ENCODE results near the gene GALNT9.

DNA sequence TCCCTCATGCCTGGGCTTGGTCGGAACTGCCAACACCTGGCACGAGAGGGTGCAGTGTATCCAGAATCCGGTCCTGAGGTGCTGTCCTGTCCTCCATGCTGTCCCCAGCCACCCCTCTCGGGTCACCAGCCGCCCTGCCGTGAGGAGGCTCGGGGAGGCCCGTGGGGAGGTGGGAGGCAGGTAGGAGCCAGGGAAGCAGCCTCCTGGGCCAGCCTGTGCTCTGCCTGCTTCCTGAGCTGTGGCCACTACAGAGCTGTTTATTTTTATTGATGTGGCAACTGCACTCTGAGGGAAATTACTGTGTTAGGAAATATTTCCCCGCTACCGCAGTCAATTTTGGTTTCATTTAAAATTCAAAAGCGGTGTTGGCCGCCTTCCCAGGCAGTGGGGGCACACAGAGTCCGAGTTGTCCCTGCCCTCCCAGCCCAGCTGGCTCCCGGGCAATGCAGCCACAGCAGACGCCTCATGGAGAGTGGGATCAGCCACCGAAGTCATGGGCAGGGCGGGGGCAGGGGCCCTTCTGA is 166.8 kb downstream of the GALNT9 start:
- TF ChIP-seq, protein P1, sequence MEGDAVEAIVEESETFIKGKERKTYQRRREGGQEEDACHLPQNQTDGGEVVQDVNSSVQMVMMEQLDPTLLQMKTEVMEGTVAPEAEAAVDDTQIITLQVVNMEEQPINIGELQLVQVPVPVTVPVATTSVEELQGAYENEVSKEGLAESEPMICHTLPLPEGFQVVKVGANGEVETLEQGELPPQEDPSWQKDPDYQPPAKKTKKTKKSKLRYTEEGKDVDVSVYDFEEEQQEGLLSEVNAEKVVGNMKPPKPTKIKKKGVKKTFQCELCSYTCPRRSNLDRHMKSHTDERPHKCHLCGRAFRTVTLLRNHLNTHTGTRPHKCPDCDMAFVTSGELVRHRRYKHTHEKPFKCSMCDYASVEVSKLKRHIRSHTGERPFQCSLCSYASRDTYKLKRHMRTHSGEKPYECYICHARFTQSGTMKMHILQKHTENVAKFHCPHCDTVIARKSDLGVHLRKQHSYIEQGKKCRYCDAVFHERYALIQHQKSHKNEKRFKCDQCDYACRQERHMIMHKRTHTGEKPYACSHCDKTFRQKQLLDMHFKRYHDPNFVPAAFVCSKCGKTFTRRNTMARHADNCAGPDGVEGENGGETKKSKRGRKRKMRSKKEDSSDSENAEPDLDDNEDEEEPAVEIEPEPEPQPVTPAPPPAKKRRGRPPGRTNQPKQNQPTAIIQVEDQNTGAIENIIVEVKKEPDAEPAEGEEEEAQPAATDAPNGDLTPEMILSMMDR (IDR thresholded peaks at IDR 0.05): no peak
- TF ChIP-seq EP300 (IDR thresholded peaks at IDR 0.05) (no peak), POLR2A (IDR thresholded peaks at IDR 0.05) (no peak), POLR2AphosphoS5 (IDR thresholded peaks at IDR 0.05) (no peak)
